Stimulated activated naive B cell treated with anti-CD40 and anti-IgM and Interleukin-4, amounts not matched to agents 10 μg/mL and 1 μg/mL and 100 μg/mL, for 72 hours (primary cell): ENCODE measurements around the gene CPVL.

Experiments used
- ATAC-seq, 2 donors: fragments of 150-1000 bp; cut with Tn5 transposase; replicated peaks; 2 replicates each; pipeline ENCODE4 v1.10.0; 2021; ENCODE audit warnings: moderate library complexity in 1 of 2
- DNase-seq: peaks from one replicate; pipeline ENCODE4 v3.0.0; 2021
- H3K27ac Mint-ChIP-seq: one replicate; pipeline ENCODE4 v1.8.0; 2022; ENCODE audit warnings: mild to moderate bottlenecking, mixed read lengths
- H3K27me3 Mint-ChIP-seq, 2 donors: one replicate each; pipeline ENCODE4 v1.8.0; 2022; ENCODE audit warnings: mixed read lengths in 2 of 2
- H3K36me3 Mint-ChIP-seq, 2 donors: one replicate each; pipeline ENCODE4 v1.8.0; 2022; ENCODE audit warnings: mixed read lengths in 2 of 2, mild to moderate bottlenecking in 1 of 2
- H3K4me1 Mint-ChIP-seq, 2 donors: one replicate each; pipeline ENCODE4 v1.8.0; 2022; ENCODE audit warnings: mixed read lengths in 2 of 2, mild to moderate bottlenecking in 1 of 2
- H3K4me3 Mint-ChIP-seq, 2 donors: one replicate each; pipeline ENCODE4 v1.8.0; 2022; ENCODE audit warnings: mild to moderate bottlenecking in 2 of 2, mixed read lengths in 2 of 2, moderate library complexity in 1 of 2
- H3K9me3 Mint-ChIP-seq, 2 donors: one replicate each; pipeline ENCODE4 v1.8.0; 2022; ENCODE audit warnings: mixed read lengths in 2 of 2, mild to moderate bottlenecking in 1 of 2

CPVL gene

DNA sequence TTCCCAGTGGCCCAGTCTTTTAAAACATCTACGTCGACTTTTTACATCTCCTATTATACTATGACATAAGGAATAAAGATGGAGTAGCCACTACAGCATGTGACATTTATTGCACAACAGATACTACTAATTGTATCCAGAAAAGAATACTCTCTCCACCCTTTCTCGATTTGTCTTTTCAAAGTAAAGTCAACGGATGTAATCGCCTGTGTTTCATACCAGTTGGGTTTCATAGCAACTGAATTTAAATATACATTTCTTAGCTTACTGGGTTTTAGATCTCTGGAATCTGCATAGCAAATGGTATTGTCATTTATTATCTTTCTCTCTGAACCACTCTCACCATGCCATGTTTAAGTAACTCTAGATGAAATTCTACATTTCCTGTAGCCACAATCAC lies 101.8 kb downstream of the CPVL start:
- Mint-ChIP-seq H3K27me3 (peaks cover 10 to 49% of the 10 kb centered on the region in 2 donors), H3K27ac (no peak overlapping the region), H3K4me3 (no peak overlapping the region), H3K4me1 (no peaks in the 10 kb centered on the region), H3K9me3 (peaks cover 0 to 5% of the 10 kb centered on the region in 2 donors), H3K36me3 (no peaks in the 10 kb centered on the region)
- DNase-seq, result no peak
- ATAC-seq, result no peak

DNA sequence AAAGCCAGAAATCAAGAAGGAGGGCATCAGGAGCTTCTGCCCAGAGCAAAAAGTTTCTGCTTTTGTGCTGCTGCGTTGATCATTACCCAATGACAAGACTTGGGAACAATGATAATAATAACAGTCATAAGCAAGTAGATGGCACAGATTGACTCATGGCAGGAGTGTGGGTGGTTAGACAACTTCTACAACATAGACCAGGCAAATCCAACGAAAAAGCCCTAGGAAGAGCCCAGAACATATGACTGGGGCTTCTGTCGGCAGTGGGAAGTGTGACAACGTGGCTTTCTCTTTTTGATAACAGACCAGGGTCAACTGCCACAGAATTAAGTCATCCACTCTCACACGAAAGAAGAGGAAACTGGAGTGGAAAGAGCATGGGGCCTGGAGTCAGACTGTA lies 102.8 kb downstream of the CPVL start:
- no peak overlapping the region for H3K4me3 Mint-ChIP-seq
- no peak overlapping the region for H3K27ac Mint-ChIP-seq
- no peaks in the 10 kb centered on the region for H3K36me3 Mint-ChIP-seq
- no peaks in the 10 kb centered on the region for H3K4me1 Mint-ChIP-seq
- no peak for DNase-seq
- H3K27me3 Mint-ChIP-seq, result peaks cover 4 to 40% of the 10 kb centered on the region in 2 donors
- peaks cover 0 to 1% of the 10 kb centered on the region in 2 donors for H3K9me3 Mint-ChIP-seq
- ATAC-seq, result no peak

DNA sequence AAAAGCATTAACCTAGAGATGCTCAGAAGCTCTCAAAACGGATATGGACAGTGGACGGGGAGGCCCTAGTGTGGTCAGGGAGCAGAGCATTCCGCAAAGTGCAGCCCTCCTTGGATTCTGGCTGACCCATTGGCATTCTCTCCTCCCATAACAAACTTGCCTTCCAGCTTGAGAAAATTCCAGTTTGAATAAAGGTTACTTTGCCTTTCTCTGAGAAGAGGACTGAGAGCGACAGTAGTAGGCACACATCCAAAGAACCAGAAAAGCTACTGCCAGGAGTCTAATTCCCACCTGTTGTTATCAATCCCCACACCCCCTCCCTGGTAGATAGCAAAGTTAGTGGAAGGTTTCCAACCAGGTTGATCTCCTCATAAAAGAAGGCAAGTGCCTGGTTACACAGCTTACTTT lies 103.5 kb downstream of the CPVL start:
- no peaks in the 10 kb centered on the region for H3K4me1 Mint-ChIP-seq
- H3K36me3 Mint-ChIP-seq, result no peaks in the 10 kb centered on the region
- no peak overlapping the region for H3K4me3 Mint-ChIP-seq
- peaks cover 0 to 1% of the 10 kb centered on the region in 2 donors for H3K9me3 Mint-ChIP-seq
- peaks cover 4 to 33% of the 10 kb centered on the region in 2 donors for H3K27me3 Mint-ChIP-seq
- ATAC-seq (no peak), DNase-seq (no peak)
- H3K27ac Mint-ChIP-seq, result no peak overlapping the region

DNA sequence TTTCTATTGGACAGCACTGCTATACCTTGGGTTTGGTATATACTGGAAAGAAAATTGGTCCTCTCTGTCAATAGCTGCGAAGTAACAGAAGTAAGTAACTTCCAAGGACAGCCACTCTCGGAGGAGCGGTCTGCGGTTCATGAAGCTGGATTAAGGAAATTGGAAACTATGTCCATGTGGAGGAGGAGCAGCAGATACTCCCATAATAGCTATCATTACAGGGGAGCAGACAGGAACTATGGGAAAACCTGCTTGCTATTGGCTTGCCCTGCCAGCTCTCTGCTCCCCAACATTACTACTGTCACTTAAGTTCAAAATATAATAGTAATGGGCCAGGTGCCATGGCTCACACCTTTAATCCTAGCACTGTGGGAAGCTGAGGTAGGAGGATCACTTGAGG lies 104.3 kb downstream of the CPVL start:
- no peaks in the 10 kb centered on the region for H3K36me3 Mint-ChIP-seq
- H3K4me1 Mint-ChIP-seq, result no peaks in the 10 kb centered on the region
- H3K27ac Mint-ChIP-seq, result no peak overlapping the region
- peaks cover 0 to under 1% of the 10 kb centered on the region in 2 donors for H3K9me3 Mint-ChIP-seq
- H3K27me3 Mint-ChIP-seq, result peaks cover 2 to 30% of the 10 kb centered on the region in 2 donors
- H3K4me3 Mint-ChIP-seq, result no peak overlapping the region
- no peak for ATAC-seq
- DNase-seq, result no peak

DNA sequence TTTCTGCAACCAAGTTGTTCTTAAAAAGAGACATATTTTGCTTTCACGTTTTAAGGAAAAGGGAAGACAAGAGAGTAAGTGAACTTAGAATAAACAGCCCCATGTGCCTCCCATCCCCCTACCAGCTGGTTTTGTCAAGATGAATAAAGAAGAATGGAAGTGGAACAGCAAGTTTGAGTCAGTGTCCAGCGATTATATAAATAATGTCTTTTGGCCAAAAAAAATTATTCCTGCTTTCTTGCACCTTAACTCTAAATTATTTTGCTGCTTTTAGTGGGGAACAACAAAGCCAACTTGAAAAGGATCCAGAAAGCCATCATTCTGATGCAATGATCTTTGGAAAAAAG lies 105.8 kb downstream of the CPVL start:
- Mint-ChIP-seq H3K4me1 (peaks cover 0 to 2% of the 10 kb centered on the region in 2 donors), H3K36me3 (no peaks in the 10 kb centered on the region), H3K27me3 (peaks cover 6 to 21% of the 10 kb centered on the region in 2 donors), H3K27ac (no peak overlapping the region), H3K4me3 (no peak overlapping the region), H3K9me3 (no peaks in the 10 kb centered on the region)
- no peak for DNase-seq
- no peak for ATAC-seq

DNA sequence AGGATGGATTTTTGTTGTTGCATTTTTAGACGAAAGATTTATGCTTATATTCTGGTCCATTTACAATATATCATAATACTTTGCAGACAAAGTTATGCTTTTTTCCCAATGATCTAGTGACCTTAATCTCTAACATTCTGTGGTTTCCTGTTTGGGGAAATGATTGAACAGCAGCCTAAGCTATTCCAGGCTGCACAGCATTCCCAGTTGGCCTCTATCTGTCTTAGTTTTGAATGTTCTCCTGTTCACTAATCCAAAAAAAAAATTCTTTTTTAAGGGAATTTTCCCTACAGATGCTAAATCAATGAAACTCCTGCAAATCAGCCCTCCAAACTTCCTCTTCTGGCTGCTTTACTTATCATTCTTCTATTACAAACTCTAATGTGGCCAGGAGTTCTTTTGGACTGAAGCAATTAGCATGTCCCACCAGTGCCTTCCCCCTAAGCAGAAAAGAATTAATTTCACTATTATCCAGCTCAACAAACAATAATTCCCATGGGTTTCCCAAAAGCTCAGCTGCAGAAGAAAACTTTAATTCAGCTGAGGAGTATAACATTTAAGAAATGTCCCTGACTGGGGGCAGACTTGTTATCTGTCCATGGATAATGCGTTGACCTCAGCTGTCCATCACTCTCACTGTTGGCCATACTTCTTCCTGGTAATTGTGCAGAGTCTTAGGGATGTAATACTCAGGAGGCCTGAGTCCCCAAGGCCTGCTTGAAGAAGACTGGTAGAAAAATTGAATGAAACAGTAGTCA lies 106.3 kb downstream of the CPVL start:
- Mint-ChIP-seq H3K27me3 (peaks cover 7 to 21% of the 10 kb centered on the region in 2 donors), H3K9me3 (no peaks in the 10 kb centered on the region), H3K4me3 (no peak overlapping the region), H3K36me3 (no peaks in the 10 kb centered on the region), H3K4me1 (peaks cover 0 to 2% of the 10 kb centered on the region in 2 donors), H3K27ac (no peak overlapping the region)
- no peak for DNase-seq
- no peak for ATAC-seq

DNA sequence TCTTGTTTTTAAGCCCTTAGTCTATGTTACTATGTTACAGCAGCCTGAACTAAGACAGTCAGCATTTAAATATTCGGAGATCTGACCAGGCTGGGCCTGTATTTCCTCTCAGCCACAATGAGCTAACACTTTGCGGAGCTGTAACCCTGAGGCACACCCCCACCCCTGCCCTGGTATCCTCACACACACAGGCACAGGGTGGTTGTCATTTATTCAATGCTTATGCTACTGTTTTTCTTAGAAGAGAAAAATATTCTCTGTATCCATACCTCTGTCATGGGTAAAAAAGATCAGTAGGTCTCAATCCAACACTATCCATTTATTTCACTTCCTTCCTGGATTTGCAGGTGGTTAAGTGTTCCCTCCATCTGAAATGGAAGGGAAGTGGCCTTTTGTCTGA lies 107.9 kb downstream of the CPVL start:
- peaks cover 7 to 16% of the 10 kb centered on the region in 2 donors for H3K27me3 Mint-ChIP-seq
- ATAC-seq (no peak), DNase-seq (no peak)
- no peak overlapping the region for H3K4me3 Mint-ChIP-seq
- H3K4me1 Mint-ChIP-seq, result peaks cover 0 to 2% of the 10 kb centered on the region in 2 donors
- H3K27ac Mint-ChIP-seq, result no peak overlapping the region
- H3K36me3 Mint-ChIP-seq, result no peaks in the 10 kb centered on the region
- H3K9me3 Mint-ChIP-seq, result no peaks in the 10 kb centered on the region

DNA sequence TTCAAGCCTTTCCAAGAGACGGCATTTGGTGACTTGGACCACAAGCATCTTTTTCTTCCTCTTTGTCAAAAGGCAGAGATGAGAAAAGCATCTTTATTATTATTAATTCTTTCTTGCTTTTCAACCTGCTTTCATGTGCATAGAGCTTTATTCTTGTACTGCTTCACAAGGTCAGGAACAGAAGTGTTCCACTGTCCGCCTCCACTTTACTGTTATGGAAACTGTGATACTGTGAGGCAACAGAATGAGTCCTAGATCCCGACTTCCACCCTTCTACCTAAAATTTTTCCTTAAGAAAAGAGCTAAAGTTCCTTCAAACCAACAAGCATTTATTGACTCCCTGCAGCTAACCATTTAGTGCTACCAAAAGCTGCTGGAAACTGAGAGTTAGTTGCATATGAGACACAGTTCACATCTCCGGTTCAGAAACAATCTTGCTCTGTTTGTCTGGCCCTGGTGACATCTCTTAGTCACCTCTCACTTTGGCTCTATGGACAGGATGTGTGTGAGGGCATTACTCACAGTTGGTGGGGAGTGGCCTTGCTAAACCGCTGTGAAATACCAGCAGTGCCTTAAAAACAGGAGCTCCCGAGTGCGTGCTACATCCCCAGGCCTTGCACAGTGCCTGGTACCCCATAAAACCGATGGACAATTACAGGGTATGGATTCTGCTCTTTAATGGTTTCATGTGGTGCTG lies 111.1 kb downstream of the CPVL start:
- peaks cover 0 to 10% of the 10 kb centered on the region in 2 donors for H3K27me3 Mint-ChIP-seq
- H3K9me3 Mint-ChIP-seq, result no peaks in the 10 kb centered on the region
- DNase-seq (no peak), ATAC-seq (peak in 1 of 2 donors; percentile 38)
- H3K4me1 Mint-ChIP-seq, result peaks cover 0 to 2% of the 10 kb centered on the region in 2 donors
- no peak overlapping the region for H3K4me3 Mint-ChIP-seq
- H3K27ac Mint-ChIP-seq, result no peak overlapping the region
- H3K36me3 Mint-ChIP-seq, result no peaks in the 10 kb centered on the region

DNA sequence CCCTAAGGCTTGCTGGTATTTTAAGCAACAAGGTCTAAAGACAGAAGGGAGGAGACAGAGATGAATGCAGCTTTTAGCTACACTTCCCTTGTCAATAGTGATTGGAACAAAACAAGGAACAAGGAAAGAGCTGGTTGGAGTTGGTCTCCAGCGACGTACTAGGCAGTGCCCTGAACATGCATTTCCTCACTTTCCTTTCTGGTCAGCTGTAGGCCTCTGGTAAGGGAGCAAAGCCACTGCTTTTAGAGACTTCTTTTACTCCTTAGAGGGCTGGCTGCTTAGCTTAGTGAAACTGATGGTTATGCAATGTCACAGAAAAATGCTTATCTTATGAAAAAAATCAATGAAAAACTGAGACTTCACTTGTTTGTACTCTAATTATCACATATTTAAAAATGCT lies 112.8 kb downstream of the CPVL start:
- Mint-ChIP-seq H3K27ac (no peak overlapping the region), H3K9me3 (peaks cover 2 to 4% of the 10 kb centered on the region in 2 donors), H3K4me1 (peaks cover 0 to 2% of the 10 kb centered on the region in 2 donors), H3K36me3 (no peaks in the 10 kb centered on the region), H3K4me3 (no peak overlapping the region), H3K27me3 (peaks cover 1 to 11% of the 10 kb centered on the region in 2 donors)
- no peak for DNase-seq
- no peak for ATAC-seq

DNA sequence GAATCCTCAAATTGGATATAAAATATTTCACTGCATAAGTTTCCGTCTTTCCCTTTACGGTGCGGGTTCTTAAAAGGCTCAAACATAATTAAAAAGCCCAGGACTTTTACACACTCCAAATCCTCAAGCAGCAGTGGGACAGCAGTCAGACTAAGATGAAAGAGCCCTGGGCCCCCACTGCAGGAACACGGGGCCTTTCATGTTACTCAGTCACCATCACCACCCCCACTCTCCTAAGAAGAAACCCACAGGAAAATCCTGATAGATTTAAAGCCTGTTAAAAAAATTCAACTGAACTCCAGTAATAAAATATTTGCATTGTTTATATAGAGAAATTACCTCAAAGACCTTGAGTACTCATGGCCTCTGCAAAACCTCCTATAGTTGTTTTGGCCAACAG lies 114.2 kb downstream of the CPVL start:
- Mint-ChIP-seq H3K27me3 (peaks cover 9 to 19% of the 10 kb centered on the region in 2 donors), H3K9me3 (peaks cover 13 to 16% of the 10 kb centered on the region in 2 donors), H3K36me3 (no peaks in the 10 kb centered on the region), H3K4me3 (no peak overlapping the region), H3K27ac (no peak overlapping the region), H3K4me1 (peaks cover 0 to 2% of the 10 kb centered on the region in 2 donors)
- DNase-seq (no peak), ATAC-seq (no peak)

DNA sequence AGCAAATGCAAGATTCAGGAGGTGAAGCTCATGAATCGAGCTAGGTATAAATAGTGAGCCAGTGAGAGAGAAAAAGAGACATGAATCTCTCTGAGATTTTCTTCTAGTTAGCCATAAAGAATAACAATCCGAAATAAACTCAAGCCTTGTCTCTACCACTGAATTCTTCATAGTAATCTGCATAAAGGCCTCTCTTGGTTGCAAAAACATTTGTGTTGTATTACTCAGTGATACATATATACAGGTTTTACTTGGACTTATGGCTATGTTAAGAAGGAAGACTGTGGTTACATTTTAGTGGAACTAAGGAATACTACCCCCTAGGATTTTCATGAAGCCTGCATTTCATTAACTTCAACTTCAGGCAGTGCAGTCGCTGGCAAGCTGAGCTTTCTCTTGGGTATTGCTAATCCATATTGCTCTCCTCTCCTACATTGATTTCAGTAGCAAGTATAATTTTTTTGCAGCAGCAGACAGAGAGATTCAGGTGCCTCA lies 115.5 kb downstream of the CPVL start:
- peaks cover 13 to 19% of the 10 kb centered on the region in 2 donors for H3K27me3 Mint-ChIP-seq
- no peak overlapping the region for H3K4me3 Mint-ChIP-seq
- DNase-seq (no peak), ATAC-seq (no peak)
- no peaks in the 10 kb centered on the region for H3K4me1 Mint-ChIP-seq
- peaks cover 18 to 27% of the 10 kb centered on the region in 2 donors for H3K9me3 Mint-ChIP-seq
- no peaks in the 10 kb centered on the region for H3K36me3 Mint-ChIP-seq
- no peak overlapping the region for H3K27ac Mint-ChIP-seq

DNA sequence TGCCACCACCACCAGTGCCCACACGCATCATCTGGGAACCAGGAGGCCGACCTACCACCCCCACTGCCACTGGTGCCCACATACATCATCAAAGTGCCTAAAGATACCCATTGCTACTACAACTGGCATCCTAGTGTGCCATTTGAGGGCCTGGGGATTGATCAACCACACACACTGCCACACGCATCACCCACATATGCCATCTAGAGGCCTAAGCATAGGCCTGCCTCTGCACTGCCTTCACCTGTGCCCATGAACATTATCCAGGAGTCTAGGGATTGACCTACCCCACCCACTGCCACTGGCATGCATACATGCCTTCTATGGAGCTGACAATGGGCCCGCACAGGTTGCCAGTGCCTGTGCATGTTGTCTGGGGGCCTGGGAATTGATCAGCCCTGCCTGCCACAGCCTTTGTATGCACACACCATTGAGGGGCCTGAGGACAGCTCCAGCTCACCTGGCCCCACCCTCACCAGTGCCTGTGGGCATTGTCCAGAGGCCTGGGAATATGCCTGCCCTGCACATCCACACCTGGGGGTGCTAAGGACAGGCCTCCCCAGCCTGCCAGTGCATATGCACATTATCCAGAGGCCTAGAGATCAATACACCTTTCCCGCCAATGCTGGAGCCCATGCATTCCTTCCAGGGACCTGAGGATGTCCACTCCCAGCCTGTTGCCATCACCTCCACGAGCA lies 123.9 kb downstream of the CPVL start:
- Mint-ChIP-seq H3K9me3 (peaks cover 26 to 33% of the 10 kb centered on the region in 2 donors), H3K4me3 (no peak overlapping the region), H3K4me1 (no peaks in the 10 kb centered on the region), H3K36me3 (peaks cover 4 to 5% of the 10 kb centered on the region in 2 donors), H3K27me3 (peaks cover 15 to 20% of the 10 kb centered on the region in 2 donors), H3K27ac (no peak overlapping the region)
- DNase-seq (no peak), ATAC-seq (no peak)

DNA sequence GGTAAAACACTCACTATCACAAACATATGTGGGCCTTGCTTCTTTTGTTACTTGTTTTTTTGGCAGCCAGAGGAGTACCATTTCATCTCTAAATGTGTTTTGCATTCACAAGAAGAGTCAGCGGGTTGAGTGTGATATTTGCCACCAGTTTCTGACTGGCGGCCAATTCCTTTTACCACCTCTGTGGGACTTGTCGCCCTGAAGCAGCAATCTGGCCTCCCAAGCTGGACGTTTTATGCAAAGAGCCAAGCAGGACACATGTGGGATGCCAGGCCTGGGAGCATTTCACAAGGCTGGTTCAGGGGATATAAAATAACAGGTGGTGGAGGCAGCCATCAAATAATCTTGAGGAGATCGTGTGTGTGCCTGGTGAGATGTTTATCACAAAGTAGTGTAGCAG lies 126.4 kb downstream of the CPVL start:
- Mint-ChIP-seq H3K9me3 (peaks cover 18% of the 10 kb centered on the region in 2 donors), H3K4me1 (no peaks in the 10 kb centered on the region), H3K27me3 (peaks cover 10 to 14% of the 10 kb centered on the region in 2 donors), H3K4me3 (no peak overlapping the region), H3K27ac (no peak overlapping the region), H3K36me3 (peaks cover 4 to 5% of the 10 kb centered on the region in 2 donors)
- ATAC-seq (no peak), DNase-seq (no peak)

DNA sequence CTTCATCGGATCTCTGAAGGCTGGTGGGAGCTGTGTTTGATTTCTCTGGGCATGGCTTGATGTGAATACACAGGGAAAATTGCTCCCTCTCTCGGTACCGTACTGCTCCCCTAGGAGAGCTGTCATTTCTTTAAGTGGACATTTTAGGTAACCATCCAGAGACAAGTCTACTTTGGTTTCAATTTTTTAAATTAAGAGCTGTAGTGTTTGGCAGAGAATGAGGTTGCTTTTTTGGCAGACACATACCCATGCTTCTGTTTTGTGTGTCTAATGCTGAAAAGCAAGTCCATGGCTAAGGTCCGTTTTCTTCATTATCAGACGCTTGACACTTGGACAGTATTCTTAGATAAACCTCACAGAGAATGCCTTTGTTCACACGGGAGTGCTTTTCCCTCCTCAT lies 127.0 kb downstream of the CPVL start:
- Mint-ChIP-seq H3K27me3 (peaks cover 10 to 14% of the 10 kb centered on the region in 2 donors), H3K4me1 (no peaks in the 10 kb centered on the region), H3K9me3 (peaks cover 14 to 15% of the 10 kb centered on the region in 2 donors), H3K4me3 (no peak overlapping the region), H3K27ac (no peak overlapping the region), H3K36me3 (peaks cover 4 to 5% of the 10 kb centered on the region in 2 donors)
- DNase-seq (no peak), ATAC-seq (no peak)
